H9 (cell line): ENCODE results near the gene CASK. TPM values are rescaled to one million over a fixed set of nuclear protein-coding genes. Genes with fewer than 3 reads are reported as not detected.

Experiments used
- DNase-seq: peaks from one replicate; pipeline ENCODE4 v3.0.0-alpha.2; 2017
- H2AFZ ChIP-seq: one replicate; pipeline ENCODE4 v1.6.1; 2013; ENCODE audit warnings: mild to moderate bottlenecking, low read length, control low read depth, moderate library complexity
- H2AK5ac ChIP-seq: 2 replicates; pipeline ENCODE4 v1.6.1; 2013; ENCODE audit warnings: low read length, control low read depth, mixed read lengths; ENCODE audit not compliant: insufficient read length
- H2BK120ac ChIP-seq: one replicate; pipeline ENCODE4 v1.6.1; 2013; ENCODE audit warnings: low read depth, mild to moderate bottlenecking, low read length, control low read depth, inconsistent platforms; ENCODE audit not compliant: poor library complexity, severe bottlenecking
- H2BK12ac ChIP-seq: 2 replicates; pipeline ENCODE4 v1.6.1; 2013; ENCODE audit warnings: low read length, control low read depth, mixed read lengths, low read depth; ENCODE audit not compliant: insufficient read length
- H2BK15ac ChIP-seq: 2 replicates; pipeline ENCODE4 v1.6.1; 2013; ENCODE audit warnings: low read depth, low read length, control low read depth
- H2BK20ac ChIP-seq: one replicate; pipeline ENCODE4 v1.6.1; 2013; ENCODE audit warnings: low read depth, mild to moderate bottlenecking, low read length, control low read depth, inconsistent platforms; ENCODE audit not compliant: poor library complexity, severe bottlenecking
- H2BK5ac ChIP-seq: 2 replicates; pipeline ENCODE4 v1.6.1; 2013; ENCODE audit warnings: low read length, control low read depth, mixed read lengths; ENCODE audit not compliant: insufficient read length
- H3K14ac ChIP-seq: 2 replicates; pipeline ENCODE4 v1.6.1; 2013; ENCODE audit warnings: low read length, control low read depth; ENCODE audit not compliant: insufficient read depth
- H3K18ac ChIP-seq: 2 replicates; pipeline ENCODE4 v1.6.1; 2013; ENCODE audit warnings: low read depth, mild to moderate bottlenecking, mixed read lengths, low read length, control low read depth; ENCODE audit not compliant: insufficient read length
- H3K23ac ChIP-seq: 2 replicates; pipeline ENCODE4 v1.6.1; 2013; ENCODE audit warnings: low read length, control low read depth, mixed read lengths, low read depth; ENCODE audit not compliant: insufficient read length
- H3K23me2 ChIP-seq: 2 replicates; pipeline ENCODE4 v1.6.1; 2013; ENCODE audit warnings: low read depth, mild to moderate bottlenecking, mixed read lengths, low read length, control low read depth; ENCODE audit not compliant: insufficient read length, poor library complexity, severe bottlenecking
- H3K27ac ChIP-seq: 2 replicates; pipeline ENCODE4 v1.5.1; 2013; ENCODE audit warnings: low read length, control low read depth, mixed read lengths, low read depth; ENCODE audit not compliant: insufficient read length
- H3K27me3 ChIP-seq: 2 replicates; pipeline ENCODE4 v1.6.1; 2013; ENCODE audit warnings: low read length, control low read depth, inconsistent platforms; ENCODE audit not compliant: insufficient read depth
- H3K4ac ChIP-seq: 2 replicates; pipeline ENCODE4 v1.6.1; 2013; ENCODE audit warnings: low read depth, mild to moderate bottlenecking, control low read depth, inconsistent platforms, low read length, moderate library complexity
- H3K4me1 ChIP-seq: 2 replicates; pipeline ENCODE4 v1.6.1; 2013; ENCODE audit warnings: low read length, control low read depth, inconsistent platforms; ENCODE audit not compliant: insufficient read depth
- H3K4me2 ChIP-seq: 2 replicates; pipeline ENCODE4 v1.6.1; 2013; ENCODE audit warnings: low read length, control low read depth, mixed read lengths; ENCODE audit not compliant: insufficient read length, insufficient read depth
- H3K56ac ChIP-seq: 2 replicates; pipeline ENCODE4 v1.6.1; 2013; ENCODE audit warnings: low read depth, mild to moderate bottlenecking, mixed read lengths, low read length, control low read depth; ENCODE audit not compliant: insufficient read length
- H3K79me1 ChIP-seq: 2 replicates; pipeline ENCODE4 v1.6.1; 2013; ENCODE audit warnings: low read depth, mild to moderate bottlenecking, moderate library complexity, low read length, control low read depth, inconsistent platforms; ENCODE audit not compliant: insufficient read depth, poor library complexity, severe bottlenecking
- H3K79me2 ChIP-seq: 2 replicates; pipeline ENCODE4 v1.6.1; 2013; ENCODE audit warnings: low read length, control low read depth, inconsistent platforms; ENCODE audit not compliant: insufficient read depth
- H3K9ac ChIP-seq: 2 replicates; pipeline ENCODE4 v1.6.1; 2013; ENCODE audit warnings: low read length, control low read depth, mixed read lengths; ENCODE audit not compliant: insufficient read length; ENCODE audit errors: extremely low read depth
- H3K9me3 ChIP-seq: one replicate; pipeline ENCODE4 v1.6.1; 2013; ENCODE audit warnings: low read depth, low read length, inconsistent platforms; ENCODE audit not compliant: control insufficient read depth
- H3T11ph ChIP-seq: one replicate; pipeline ENCODE4 v1.6.1; 2013; ENCODE audit warnings: mild to moderate bottlenecking, low read length, control low read depth, inconsistent platforms
- H4K20me1 ChIP-seq: one replicate; pipeline ENCODE4 v1.6.1; 2013; ENCODE audit not compliant: control insufficient read depth, insufficient read length, insufficient read depth
- H4K5ac ChIP-seq: 2 replicates; pipeline ENCODE4 v1.6.1; 2013; ENCODE audit warnings: low read depth, mild to moderate bottlenecking, mixed read lengths, low read length, control low read depth; ENCODE audit not compliant: insufficient read length
- H4K8ac ChIP-seq: replicated peaks from 2 replicates; pipeline ENCODE4 v1.6.1; 2013; ENCODE audit warnings: low read length, control low read depth, mixed read lengths, low read depth; ENCODE audit not compliant: insufficient read length
- H4K91ac ChIP-seq: 2 replicates; pipeline ENCODE4 v1.6.1; 2013; ENCODE audit warnings: low read depth, mild to moderate bottlenecking, moderate library complexity, mixed read lengths, low read length, control low read depth; ENCODE audit not compliant: insufficient read length
- H3K27ac Mint-ChIP-seq, 3 experiments: 2 replicates in 2 of 3; 3 replicates in 1 of 3; pipeline ENCODE4 v1.8.0; 2020 to 2021; ENCODE audit warnings: mixed read lengths in 3 of 3, mild to moderate bottlenecking in 1 of 3, moderate library complexity in 1 of 3
- H3K27me3 Mint-ChIP-seq: 2 replicates; pipeline ENCODE4 v1.8.0; 2021; ENCODE audit warnings: low read depth, mild to moderate bottlenecking, moderate library complexity, mixed read lengths
- H3K36me3 Mint-ChIP-seq, 3 experiments: 2 replicates in 2 of 3; 3 replicates in 1 of 3; pipeline ENCODE4 v1.8.0; 2020 to 2021; ENCODE audit warnings: low read depth in 3 of 3, mixed read lengths in 3 of 3; ENCODE audit not compliant: insufficient read depth in 1 of 3
- H3K4me1 Mint-ChIP-seq, 2 experiments: 2 replicates each; pipeline ENCODE4 v1.8.0; 2020; ENCODE audit warnings: mixed read lengths in 2 of 2
- H3K4me3 Mint-ChIP-seq, 2 experiments: 2 replicates in 1 of 2; 3 replicates in 1 of 2; pipeline ENCODE4 v1.8.0; 2020 to 2021; ENCODE audit warnings: mild to moderate bottlenecking in 2 of 2, mixed read lengths in 2 of 2, moderate library complexity in 1 of 2
- H3K9me3 Mint-ChIP-seq, 2 experiments: 2 replicates in 1 of 2; 3 replicates in 1 of 2; pipeline ENCODE4 v1.8.0; 2020; ENCODE audit warnings: mild to moderate bottlenecking in 2 of 2, mixed read lengths in 2 of 2, moderate library complexity in 1 of 2
- WGBS: extraction: QIAGEN DNeasy Blood & Tissue Kit; methylation state at CpG from one replicate; pipeline ENCODE4 v1.1.7; 2013; ENCODE audit warnings: missing lambda C conversion rate, low lambda C conversion rate, mixed read lengths; ENCODE audit not compliant: insufficient read length; ENCODE audit errors: extremely low coverage; 5-methylcytosine and 5-hydroxymethylcytosine counted together
- total RNA-seq: library from RNA; stranded (reverse); gene quantifications from 2 replicates; pipeline ENCODE4 v1.2.1, GENCODE V29; 2021
- TF ChIP-seq, protein P1 (sequence below): fragments of 200-600 bp; sonication (generic); conservative IDR thresholded peaks from 3 replicates; pipeline ENCODE4 v1.8.0; 2021; ENCODE audit warnings: antibody characterized with exemption, mild to moderate bottlenecking

Gene CASK
- total RNA-seq, 1 experiment from 2014 or later, result 44.1 TPM

DNA sequence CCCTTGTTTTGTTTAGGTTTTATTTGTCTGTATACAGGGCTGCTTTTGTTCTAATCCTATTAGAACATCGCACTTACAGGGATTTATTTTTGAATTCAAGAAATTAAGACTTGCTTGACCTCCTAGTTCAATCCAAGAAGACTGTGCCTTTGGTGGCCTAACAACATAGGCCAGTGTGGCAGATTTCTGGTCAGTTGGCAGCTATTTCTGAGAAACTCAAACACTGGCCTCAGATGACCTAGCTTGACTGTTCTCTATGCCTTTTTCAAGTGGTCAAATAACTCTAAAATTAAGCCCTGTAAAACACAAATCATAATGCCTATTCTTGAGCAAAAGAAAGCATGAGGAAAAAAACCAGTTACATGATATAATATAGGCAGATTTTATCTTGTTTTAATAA, 323.8 kb downstream of the CASK start:
- Histone ChIP-seq H3K23ac (no peak overlapping the region), H2AK5ac (no peak overlapping the region), H3K79me1 (no peaks in the 10 kb centered on the region), H3K4me1 (peaks cover 5% of the 10 kb centered on the region; the same call in 1 of the 2 replicates), H3K4ac (no peak overlapping the region), H3K27ac (no peak overlapping the region), H3K9me3 (no peaks in the 10 kb centered on the region), H2BK5ac (no peak overlapping the region), H3K56ac (no peak overlapping the region), H3K18ac (no peak overlapping the region), H4K8ac (no peak overlapping the region), H4K5ac (no peak overlapping the region), H3T11ph (no peak overlapping the region), H3K23me2 (no peaks in the 10 kb centered on the region), H3K9ac (no peak overlapping the region), H2AFZ (no peak overlapping the region), H2BK120ac (no peak overlapping the region), H3K4me2 (no peak overlapping the region), H3K14ac (no peak overlapping the region), H2BK15ac (no peak overlapping the region), H3K79me2 (no peaks in the 10 kb centered on the region), H4K20me1 (no peaks in the 10 kb centered on the region), H2BK12ac (no peak overlapping the region), H4K91ac (no peak overlapping the region), H3K27me3 (no peaks in the 10 kb centered on the region), H2BK20ac (no peak overlapping the region)
- no peak for DNase-seq
- Mint-ChIP-seq H3K27ac (no peak overlapping the region), H3K9me3 (peaks cover 26 to 36% of the 10 kb centered on the region in 2 experiments), H3K27me3 (no peaks in the 10 kb centered on the region; the same call in 1 of the 2 replicates), H3K4me1 (peaks cover 20 to 25% of the 10 kb centered on the region in 2 experiments), H3K4me3 (no peak overlapping the region), H3K36me3 (peaks cover 3 to 5% (median 3%) of the 10 kb centered on the region in 3 experiments; a peak in 5 of 7 replicates)
- TF ChIP-seq, protein P1, sequence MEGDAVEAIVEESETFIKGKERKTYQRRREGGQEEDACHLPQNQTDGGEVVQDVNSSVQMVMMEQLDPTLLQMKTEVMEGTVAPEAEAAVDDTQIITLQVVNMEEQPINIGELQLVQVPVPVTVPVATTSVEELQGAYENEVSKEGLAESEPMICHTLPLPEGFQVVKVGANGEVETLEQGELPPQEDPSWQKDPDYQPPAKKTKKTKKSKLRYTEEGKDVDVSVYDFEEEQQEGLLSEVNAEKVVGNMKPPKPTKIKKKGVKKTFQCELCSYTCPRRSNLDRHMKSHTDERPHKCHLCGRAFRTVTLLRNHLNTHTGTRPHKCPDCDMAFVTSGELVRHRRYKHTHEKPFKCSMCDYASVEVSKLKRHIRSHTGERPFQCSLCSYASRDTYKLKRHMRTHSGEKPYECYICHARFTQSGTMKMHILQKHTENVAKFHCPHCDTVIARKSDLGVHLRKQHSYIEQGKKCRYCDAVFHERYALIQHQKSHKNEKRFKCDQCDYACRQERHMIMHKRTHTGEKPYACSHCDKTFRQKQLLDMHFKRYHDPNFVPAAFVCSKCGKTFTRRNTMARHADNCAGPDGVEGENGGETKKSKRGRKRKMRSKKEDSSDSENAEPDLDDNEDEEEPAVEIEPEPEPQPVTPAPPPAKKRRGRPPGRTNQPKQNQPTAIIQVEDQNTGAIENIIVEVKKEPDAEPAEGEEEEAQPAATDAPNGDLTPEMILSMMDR, result no peak
- WGBS, result no CpG with 5 or more reads among the region's 1 CpG
